ENCODE results near the gene UGT1A1. TPM values are rescaled to one million over a fixed set of nuclear protein-coding genes. Genes with fewer than 3 reads are reported as not detected.

The UGT1A1 gene
- total RNA-seq (2014; rRNA removed; shearing (Covaris generic)), result not detected in 2 replicates
- polyA plus RNA-seq (2016; fragmentation: Nextera tagmentation; extraction: Ambion mirVana), result not detected in 2 replicates

GRCh38 chr2:233760043-233760442, at the start of gene UGT1A1:
Gene UGT1A1 (plus strand): TSS chr2:233760270. CDS start chr2:233760288, 18 bp downstream.
- no peak within 1 kb of the TSS for H2AFZ ChIP-seq
- H3K36me3 ChIP-seq (ENCODE audit: low read depth), result no peaks in the 10 kb centered on the region
- no peak for TF ChIP-seq EZH2phosphoT487 (IDR thresholded peaks at IDR 0.05; ENCODE audit: insufficient read depth, low read depth)
- TF ChIP-seq EZH2 (IDR thresholded peaks at IDR 0.05; ENCODE audit: insufficient read depth, poor library complexity, severe bottlenecking), result no peak
- H3K27me3 ChIP-seq (replicated peaks; ENCODE audit: insufficient read depth), result 0 out of 2 replicates have a peak, but pooled peaks cover 4% of the 10 kb centered on the region
- in situ Hi-C loops (cut with MboI), result no loop called here
- no peaks in the 10 kb centered on the region for H4K20me1 ChIP-seq (ENCODE audit: insufficient read depth)
- no peak within 1 kb of the TSS for H3K4me3 ChIP-seq
- no peak within 1 kb of the TSS for H3K27ac ChIP-seq
- no peak within 1 kb of the TSS for H3K9ac ChIP-seq
- no peaks in the 10 kb centered on the region for H3K9me2 ChIP-seq (ENCODE audit: insufficient read depth)
- no peak within 1 kb of the TSS for H3K4me2 ChIP-seq (ENCODE audit: unreplicated experiment)
- no peaks in the 10 kb centered on the region for H3K9me3 ChIP-seq (ENCODE audit: low read depth)
- no peak for DNase-seq
- no peaks in the 10 kb centered on the region for H3K79me2 ChIP-seq (ENCODE audit: insufficient read depth)
- 41 to 47% methylated on average over 6 of the region's 6 CpGs for WGBS, 2 experiments (ENCODE audit: low coverage in 1 of 2, low lambda C conversion rate in 2 of 2, missing lambda C conversion rate in 2 of 2)
- peaks cover 12% of the 10 kb centered on the region; the same call in 1 of the 2 replicates for H3F3A ChIP-seq (ENCODE audit: insufficient read depth)
- H3K4me1 ChIP-seq (ENCODE audit: insufficient read depth), result peaks cover 15% of the 10 kb centered on the region

- Histone ChIP-seq H3K4me2 (ENCODE audit: unreplicated experiment) (no peak overlapping the region), H3K4me3 (no peak overlapping the region), H3K9me3 (ENCODE audit: low read depth) (no peaks in the 10 kb centered on the region), H3K36me3 (ENCODE audit: low read depth) (no peaks in the 10 kb centered on the region), H3F3A (ENCODE audit: insufficient read depth) (no peaks in the 10 kb centered on the region), H4K20me1 (ENCODE audit: insufficient read depth) (no peaks in the 10 kb centered on the region), H3K4me1 (ENCODE audit: insufficient read depth) (peaks cover 8% of the 10 kb centered on the region; the same call in 1 of the 2 replicates), H3K27ac (no peak overlapping the region), H3K79me2 (ENCODE audit: insufficient read depth) (no peaks in the 10 kb centered on the region), H3K9ac (no peak overlapping the region), H3K27me3 (replicated peaks; ENCODE audit: insufficient read depth) (peaks cover 61% of the 10 kb centered on the region), H3K9me2 (ENCODE audit: insufficient read depth) (no peaks in the 10 kb centered on the region), H2AFZ (no peak overlapping the region)
- in situ Hi-C loops (cut with MboI), result loop anchor here (10.0 kb wide), 1 partner anchor 257 kb away; no protein-coding TSS in a partner anchor
- 18 to 19% methylated on average over 11 of the region's 11 CpGs for WGBS, 2 experiments (ENCODE audit: low coverage in 1 of 2, low lambda C conversion rate in 2 of 2, missing lambda C conversion rate in 2 of 2)
- TF ChIP-seq EZH2 (IDR thresholded peaks at IDR 0.05; ENCODE audit: insufficient read depth, poor library complexity, severe bottlenecking), result no peak
- TF ChIP-seq EZH2phosphoT487 (IDR thresholded peaks at IDR 0.05; ENCODE audit: insufficient read depth, low read depth), result no peak
- peak; percentile 88 for DNase-seq
These were observed 48.6 kb upstream of the UGT1A1 start for GRCh38 chr2:233711312-233712008.

GRCh38 chr2:233712611-233713261, 47.3 kb upstream of the UGT1A1 start, which contains the start of gene UGT1A5:
Gene UGT1A5 (plus strand): TSS chr2:233712907. CDS start chr2:233712992, 85 bp downstream.
- DNase-seq, result no peak

GRCh38 chr2:233713262-233713615, 46.8 kb upstream of the UGT1A1 start:
- no peaks in the 10 kb centered on the region for H3K79me2 ChIP-seq (ENCODE audit: insufficient read depth)
- H3K9ac ChIP-seq, result no peak overlapping the region
- TF ChIP-seq EZH2phosphoT487 (IDR thresholded peaks at IDR 0.05; ENCODE audit: insufficient read depth, low read depth), result no peak
- TF ChIP-seq EZH2 (IDR thresholded peaks at IDR 0.05; ENCODE audit: insufficient read depth, poor library complexity, severe bottlenecking), result no peak
- H4K20me1 ChIP-seq (ENCODE audit: insufficient read depth), result no peaks in the 10 kb centered on the region
- H3K4me3 ChIP-seq, result no peak overlapping the region
- no peaks in the 10 kb centered on the region for H3F3A ChIP-seq (ENCODE audit: insufficient read depth)
- H3K27me3 ChIP-seq (replicated peaks; ENCODE audit: insufficient read depth), result peaks cover 65% of the 10 kb centered on the region
- WGBS, 2 experiments (ENCODE audit: low coverage in 1 of 2, low lambda C conversion rate in 2 of 2, missing lambda C conversion rate in 2 of 2), result 48 to 54% methylated on average over 7 of the region's 7 CpGs
- H3K9me3 ChIP-seq (ENCODE audit: low read depth), result no peaks in the 10 kb centered on the region
- H3K36me3 ChIP-seq (ENCODE audit: low read depth), result no peaks in the 10 kb centered on the region
- H3K9me2 ChIP-seq (ENCODE audit: insufficient read depth), result no peaks in the 10 kb centered on the region
- no peak overlapping the region for H3K4me2 ChIP-seq (ENCODE audit: unreplicated experiment)
- H3K27ac ChIP-seq, result no peak overlapping the region
- no peak overlapping the region for H2AFZ ChIP-seq
- no peak for DNase-seq
- H3K4me1 ChIP-seq (ENCODE audit: insufficient read depth), result peaks cover 1% of the 10 kb centered on the region; the same call in 1 of the 2 replicates
- in situ Hi-C loops (cut with MboI), result loop anchor here (10.0 kb wide), 1 partner anchor 258 kb away; no protein-coding TSS in a partner anchor

More at GRCh38 chr2:233712611-233713261, 47.3 kb upstream of the UGT1A1 start, which contains the start of gene UGT1A5:
- H3K36me3 ChIP-seq (ENCODE audit: low read depth), result no peaks in the 10 kb centered on the region
- peaks cover 64% of the 10 kb centered on the region for H3K27me3 ChIP-seq (replicated peaks; ENCODE audit: insufficient read depth)
- no peaks in the 10 kb centered on the region for H3F3A ChIP-seq (ENCODE audit: insufficient read depth)
- WGBS, 2 experiments (ENCODE audit: low coverage in 1 of 2, low lambda C conversion rate in 2 of 2, missing lambda C conversion rate in 2 of 2), result 40 to 45% methylated on average over 14 of the region's 14 CpGs
- in situ Hi-C loops (cut with MboI), result loop anchor here (10.0 kb wide), 1 partner anchor 258 kb away; no protein-coding TSS in a partner anchor
- no peak within 1 kb of the TSS for H3K9ac ChIP-seq
- no peak within 1 kb of the TSS for H3K4me2 ChIP-seq (ENCODE audit: unreplicated experiment)
- no peaks in the 10 kb centered on the region for H4K20me1 ChIP-seq (ENCODE audit: insufficient read depth)
- no peak within 1 kb of the TSS for H2AFZ ChIP-seq
- H3K79me2 ChIP-seq (ENCODE audit: insufficient read depth), result no peaks in the 10 kb centered on the region
- no peaks in the 10 kb centered on the region for H3K9me2 ChIP-seq (ENCODE audit: insufficient read depth)
- TF ChIP-seq EZH2phosphoT487 (IDR thresholded peaks at IDR 0.05; ENCODE audit: insufficient read depth, low read depth), result no peak
- no peak for TF ChIP-seq EZH2 (IDR thresholded peaks at IDR 0.05; ENCODE audit: insufficient read depth, poor library complexity, severe bottlenecking)
- H3K27ac ChIP-seq, result no peak within 1 kb of the TSS
- H3K4me1 ChIP-seq (ENCODE audit: insufficient read depth), result peaks cover 6% of the 10 kb centered on the region; the same call in 1 of the 2 replicates
- H3K4me3 ChIP-seq, result no peak within 1 kb of the TSS
- H3K9me3 ChIP-seq (ENCODE audit: low read depth), result no peaks in the 10 kb centered on the region

Measured in GM23248 (cell line).